Esophagus muscularis mucosa (tissue), 4 donors: ENCODE results near the gene OR2M2. TPM values are rescaled to one million over a fixed set of nuclear protein-coding genes. Genes with fewer than 3 reads are reported as not detected.

Experiments
- DNase-seq: peaks from one replicate; pipeline ENCODE4 v3.0.0-alpha.2; 2017; ENCODE audit errors: extremely low spot score
- H3K27ac ChIP-seq, 4 donors: fragments of 200-600 bp; sonication (generic); replicated peaks in 1 of 4; 1 replicate in 3 of 4; 2 replicates in 1 of 4; pipeline ENCODE4 v1.5.1; 2016 to 2019; ENCODE audit warnings: mild to moderate bottlenecking in 1 of 4
- H3K27me3 ChIP-seq, 4 donors: fragments of 200-600 bp; sonication (generic); one replicate each; pipeline versions ENCODE4 v1.5.1 to v1.6.0; 2016 to 2019
- H3K36me3 ChIP-seq, 4 donors: fragments of 200-600 bp; sonication (generic); one replicate each; pipeline ENCODE4 v1.5.1; 2016 to 2019
- H3K4me1 ChIP-seq, 4 donors: fragments of 200-600 bp; sonication (generic); one replicate each; pipeline ENCODE4 v1.5.1; 2016 to 2019
- H3K4me3 ChIP-seq, 4 donors: fragments of 200-600 bp; sonication (generic); 1 replicate in 2 of 4; 2 replicates in 2 of 4; pipeline ENCODE4 v1.5.1; 2016 to 2019; ENCODE audit warnings: mild to moderate bottlenecking in 4 of 4, moderate library complexity in 1 of 4
- H3K9me3 ChIP-seq, 4 donors: fragments of 200-600 bp; sonication (generic); 1 replicate in 3 of 4; 2 replicates in 1 of 4; pipeline ENCODE4 v1.5.1; 2016 to 2019
- CTCF ChIP-seq, 3 experiments: fragments of 200-600 bp in 2 of 3; fragments of 450-650 bp in 1 of 3; sonication (generic) in 2 of 3; IDR thresholded peaks; one replicate each; pipeline ENCODE4 v1.5.1; 2017 to 2019; ENCODE audit warnings: antibody characterized with exemption in 3 of 3, mild to moderate bottlenecking in 2 of 3, moderate library complexity in 1 of 3
- EP300 ChIP-seq: sonication (generic); formaldehyde crosslinking; IDR thresholded peaks from one replicate; pipeline ENCODE4 v1.6.1; 2017; ENCODE audit warnings: antibody characterized with exemption
- POLR2A ChIP-seq: fragments of 450-650 bp; IDR thresholded peaks from one replicate; pipeline ENCODE4 v1.6.1; 2017; ENCODE audit warnings: antibody characterized with exemption, moderate library complexity, mild to moderate bottlenecking, low read depth
- POLR2AphosphoS5 ChIP-seq, 2 donors: sonication (generic); formaldehyde crosslinking; IDR thresholded peaks; one replicate each; pipeline ENCODE4 v1.6.1; 2017; ENCODE audit warnings: antibody characterized with exemption in 2 of 2
- WGBS: methylation state at CpG from one replicate; pipeline ENCODE4 v1.1.5; 2018; 5-methylcytosine and 5-hydroxymethylcytosine counted together
- intact Hi-C: fragments of 100-400 bp; cut with DNase I; formaldehyde crosslinking; loops from one replicate; pipeline ENCODE4 v1.15.1; 2023
- total RNA-seq, 4 donors: library from RNA; depleted of rRNA; stranded (reverse); fragments of >200 nt; gene quantifications; one replicate each; pipeline versions ENCODE4 v1.1.0 to v1.2.1, GENCODE V29; 2016

OR2M2 gene
- total RNA-seq, 4 donors from 2014 or later: not detected

GRCh38 chr1:248144513-248145198 is 30.0 kb upstream of the OR2M2 start, which contains the start of gene OR2M5:
Gene OR2M5 (plus strand): TSS chr1:248145148. CDS start chr1:248145148, 0 bp downstream.
- Histone ChIP-seq H3K4me1 (no peaks in the 10 kb centered on the region), H3K27me3 (no peaks in the 10 kb centered on the region), H3K4me3 (no peak within 1 kb of the TSS), H3K36me3 (no peaks in the 10 kb centered on the region), H3K9me3 (peaks cover 0 to 6% (median 2%) of the 10 kb centered on the region in 4 donors), H3K27ac (no peak within 1 kb of the TSS)
- DNase-seq: no peak
- no peak for TF ChIP-seq CTCF (IDR thresholded peaks at IDR 0.05)
- no peak for TF ChIP-seq POLR2A
- no peak for TF ChIP-seq EP300
- TF ChIP-seq POLR2AphosphoS5 (IDR thresholded peaks at IDR 0.05): no peak
- 85% methylated on average over 3 of the region's 3 CpGs for WGBS
- intact Hi-C loops: no loop called here

GRCh38 chr1:248152056-248152827 is 22.4 kb upstream of the OR2M2 start:
- H3K4me3 ChIP-seq: no peak overlapping the region
- no peak for TF ChIP-seq POLR2AphosphoS5 (IDR thresholded peaks at IDR 0.05)
- TF ChIP-seq EP300: no peak
- no peak for TF ChIP-seq POLR2A
- WGBS: 66% methylated on average over 2 of the region's 6 CpGs
- peaks cover 0 to 5% (median 2%) of the 10 kb centered on the region in 4 donors for H3K9me3 ChIP-seq
- H3K4me1 ChIP-seq: no peaks in the 10 kb centered on the region
- no peak for DNase-seq
- intact Hi-C loops: no loop called here
- H3K27ac ChIP-seq: no peak overlapping the region
- H3K36me3 ChIP-seq: no peaks in the 10 kb centered on the region
- no peaks in the 10 kb centered on the region for H3K27me3 ChIP-seq

- 56% methylated on average over 1 of the region's 1 CpG for WGBS
Observed at GRCh38 chr1:248155927-248156326, 18.7 kb upstream of the OR2M2 start.

GRCh38 chr1:248158758-248159157 is 15.9 kb upstream of the OR2M2 start:
- no peak overlapping the region for H3K27ac ChIP-seq
- no peaks in the 10 kb centered on the region for H3K4me1 ChIP-seq
- no peaks in the 10 kb centered on the region for H3K9me3 ChIP-seq
- DNase-seq: no peak
- WGBS: 93% methylated on average over 4 of the region's 4 CpGs
- no peak for TF ChIP-seq CTCF (IDR thresholded peaks at IDR 0.05)
- TF ChIP-seq POLR2AphosphoS5 (IDR thresholded peaks at IDR 0.05): no peak
- no peak for TF ChIP-seq POLR2A
- TF ChIP-seq EP300: no peak
- intact Hi-C loops: no loop called here
- no peaks in the 10 kb centered on the region for H3K36me3 ChIP-seq
- H3K27me3 ChIP-seq: no peaks in the 10 kb centered on the region
- H3K4me3 ChIP-seq: no peak overlapping the region

More at GRCh38 chr1:248155927-248156326, 18.7 kb upstream of the OR2M2 start:
- no peak overlapping the region for H3K4me3 ChIP-seq
- no peaks in the 10 kb centered on the region for H3K36me3 ChIP-seq
- intact Hi-C loops: no loop called here
- DNase-seq: no peak
- no peaks in the 10 kb centered on the region for H3K9me3 ChIP-seq
- H3K27me3 ChIP-seq: no peaks in the 10 kb centered on the region
- no peak for TF ChIP-seq EP300
- no peak for TF ChIP-seq POLR2AphosphoS5 (IDR thresholded peaks at IDR 0.05)
- TF ChIP-seq CTCF (IDR thresholded peaks at IDR 0.05): no peak
- no peak for TF ChIP-seq POLR2A
- H3K27ac ChIP-seq: no peak overlapping the region
- H3K4me1 ChIP-seq: no peaks in the 10 kb centered on the region

- intact Hi-C loops: no loop called here
- 82% methylated on average over 11 of the region's 12 CpGs for WGBS
Observed at GRCh38 chr1:248164031-248164430, 10.6 kb upstream of the OR2M2 start.

More at GRCh38 chr1:248164031-248164430, 10.6 kb upstream of the OR2M2 start:
- no peaks in the 10 kb centered on the region for H3K27me3 ChIP-seq
- H3K4me1 ChIP-seq: no peaks in the 10 kb centered on the region
- TF ChIP-seq EP300: no peak
- no peak for TF ChIP-seq CTCF (IDR thresholded peaks at IDR 0.05)
- no peak for TF ChIP-seq POLR2AphosphoS5 (IDR thresholded peaks at IDR 0.05)
- TF ChIP-seq POLR2A: no peak
- no peak overlapping the region for H3K27ac ChIP-seq
- no peak overlapping the region for H3K4me3 ChIP-seq
- DNase-seq: no peak
- no peaks in the 10 kb centered on the region for H3K9me3 ChIP-seq
- H3K36me3 ChIP-seq: no peaks in the 10 kb centered on the region
